NT2/D1 (cell line): ENCODE measurements around the gene NRDE2.

Experiments
- YY1 ChIP-seq: IDR thresholded peaks from 2 replicates; pipeline ENCODE4 v1.6.1; 2011; ENCODE audit not compliant: insufficient read length, insufficient read depth
- ZNF274 ChIP-seq: IDR thresholded peaks from 2 replicates; pipeline ENCODE4 v1.6.1; 2011; ENCODE audit warnings: mild to moderate bottlenecking, low read depth, low read length

- TF ChIP-seq YY1 (no peak), ZNF274 (no peak)
Observed at GRCh38 chr14:90319173-90319572, 12.6 kb downstream of the NRDE2 start.
